IMR-90 (cell line): ENCODE results near the gene SYNPR. TPM values are rescaled to one million over a fixed set of nuclear protein-coding genes. Genes with fewer than 3 reads are reported as not detected.
A peak's percentile ranks its signal among the peaks of the same experiment; 100 is the strongest.

Experiments used
- ATAC-seq: fragments of 200-7000 bp; cut with Tn5 transposase; 2 replicates; pipeline ENCODE4 v1.9.1; 2020; ENCODE audit warnings: low read depth, mild to moderate bottlenecking, moderate library complexity
- BruUV-seq: library from RNA; stranded (reverse); fragments of 400-500 nt; replicated peaks from 2 replicates; lab custom pipeline; 2021; lab: Mats Ljungman, UMichigan
- CTCF ChIA-PET: fragments of 300-600 bp; formaldehyde crosslinking; extraction: SDS; loops from one replicate; lab custom pipeline; 2021; ENCODE audit warnings: antibody characterized with exemption; lab: Yijun Ruan, JAX
- POLR2A ChIA-PET: fragments of 300-600 bp; sonication (Branson Sonifier 250); formaldehyde crosslinking; loops from one replicate; lab custom pipeline; 2022; ENCODE audit warnings: antibody characterized with exemption; ENCODE audit not compliant: unreplicated experiment; lab: Charles Lee
- DNase-seq: peaks from one replicate; pipeline ENCODE4 v3.0.0; 2013
- H2AFZ ChIP-seq: replicated peaks from 2 replicates; pipeline ENCODE3; 2013; ENCODE audit warnings: low read length, mild to moderate bottlenecking; ENCODE audit not compliant: poor library complexity
- H2AK5ac ChIP-seq: 2 replicates; pipeline ENCODE4 v1.6.1; 2013; ENCODE audit warnings: low read depth, low read length, inconsistent platforms
- H2AK9ac ChIP-seq: replicated peaks from 2 replicates; pipeline ENCODE3; 2013; ENCODE audit warnings: mild to moderate bottlenecking, low read depth, low read length, moderate library complexity; ENCODE audit not compliant: poor library complexity
- H2BK120ac ChIP-seq: 2 replicates; pipeline ENCODE4 v1.6.1; 2013; ENCODE audit warnings: low read depth, low read length, inconsistent platforms
- H2BK15ac ChIP-seq: 3 replicates; pipeline ENCODE4 v1.6.1; 2013; ENCODE audit warnings: low read depth, low read length, inconsistent platforms
- H2BK20ac ChIP-seq: 2 replicates; pipeline ENCODE4 v1.6.1; 2013; ENCODE audit warnings: low read depth, mild to moderate bottlenecking, inconsistent platforms, low read length, moderate library complexity
- H2BK5ac ChIP-seq: 2 replicates; pipeline ENCODE4 v1.6.1; 2013; ENCODE audit warnings: mild to moderate bottlenecking, low read depth, low read length, inconsistent platforms; ENCODE audit not compliant: poor library complexity, severe bottlenecking
- H3K14ac ChIP-seq: replicated peaks from 2 replicates; pipeline ENCODE4 v1.6.1; 2013; ENCODE audit warnings: low read depth, low read length, inconsistent platforms
- H3K18ac ChIP-seq: 2 replicates; pipeline ENCODE4 v1.6.1; 2013; ENCODE audit warnings: low read depth, low read length, control low read depth
- H3K23ac ChIP-seq: 2 replicates; pipeline ENCODE4 v1.6.1; 2013; ENCODE audit warnings: low read depth, low read length, inconsistent platforms
- H3K27ac ChIP-seq: 2 replicates; pipeline ENCODE4 v1.5.1; 2013; ENCODE audit warnings: mild to moderate bottlenecking, control low read depth, low read length; ENCODE audit not compliant: insufficient read depth
- H3K27me3 ChIP-seq: 2 replicates; pipeline ENCODE4 v1.6.1; 2013; ENCODE audit warnings: low read length; ENCODE audit not compliant: control insufficient read depth, insufficient read depth
- H3K36me3 ChIP-seq: 2 replicates; pipeline ENCODE4 v1.6.1; 2013; ENCODE audit warnings: low read length, mixed read lengths; ENCODE audit not compliant: control insufficient read depth, insufficient read depth
- H3K4ac ChIP-seq: 2 replicates; pipeline ENCODE4 v1.6.1; 2013; ENCODE audit warnings: low read depth, low read length, inconsistent platforms
- H3K4me1 ChIP-seq: 2 replicates; pipeline ENCODE4 v1.6.1; 2013; ENCODE audit warnings: low read length, mixed read lengths; ENCODE audit not compliant: control insufficient read depth, insufficient read depth
- H3K4me2 ChIP-seq: 2 replicates; pipeline ENCODE4 v1.6.1; 2013; ENCODE audit warnings: low read depth, mild to moderate bottlenecking, control low read depth, low read length, moderate library complexity
- H3K4me3 ChIP-seq: 2 replicates; pipeline ENCODE4 v1.5.1; 2013; ENCODE audit warnings: low read depth, mild to moderate bottlenecking, control low read depth, low read length, moderate library complexity; ENCODE audit not compliant: insufficient read depth
- H3K56ac ChIP-seq: 2 replicates; pipeline ENCODE4 v1.6.1; 2013; ENCODE audit warnings: low read length, inconsistent platforms; ENCODE audit not compliant: insufficient read depth; ENCODE audit errors: extremely low read depth
- H3K79me1 ChIP-seq, 2 experiments: 2 replicates each; pipeline ENCODE4 v1.6.1; 2013; ENCODE audit warnings: low read length in 2 of 2, inconsistent platforms in 1 of 2, low read depth in 1 of 2
- H3K9ac ChIP-seq: 2 replicates; pipeline ENCODE4 v1.6.1; 2013; ENCODE audit warnings: low read depth, low read length, control low read depth
- H3K9me1 ChIP-seq: 2 replicates; pipeline ENCODE4 v1.6.1; 2013; ENCODE audit warnings: low read length, inconsistent platforms; ENCODE audit not compliant: insufficient read depth
- H3K9me3 ChIP-seq: 2 replicates; pipeline ENCODE4 v1.6.1; 2013; ENCODE audit warnings: low read length; ENCODE audit not compliant: control insufficient read depth, insufficient read depth
- H4K20me1 ChIP-seq: 2 replicates; pipeline ENCODE4 v1.6.1; 2013; ENCODE audit warnings: low read length, inconsistent platforms; ENCODE audit not compliant: insufficient read depth
- H4K5ac ChIP-seq: 2 replicates; pipeline ENCODE4 v1.6.1; 2013; ENCODE audit warnings: mild to moderate bottlenecking, low read depth, low read length, control low read depth
- H4K8ac ChIP-seq, 2 experiments: 2 replicates each; pipeline ENCODE4 v1.6.1; 2013; ENCODE audit warnings: low read depth in 2 of 2, low read length in 2 of 2, control low read depth in 1 of 2, inconsistent platforms in 1 of 2
- H4K91ac ChIP-seq: 2 replicates; pipeline ENCODE4 v1.6.1; 2013; ENCODE audit warnings: low read depth, low read length, inconsistent platforms; ENCODE audit not compliant: insufficient read depth
- MAFK ChIP-seq: IDR thresholded peaks from 2 replicates; pipeline ENCODE4 v1.6.1; 2012; ENCODE audit warnings: low read depth, low read length, improper control_type of control experiment
- RFX5 ChIP-seq: IDR thresholded peaks from 2 replicates; pipeline ENCODE4 v1.8.0; 2012; ENCODE audit warnings: low read depth, mild to moderate bottlenecking, low read length, moderate library complexity
- WGBS, 2 experiments: methylation state at CpG; one replicate each; pipeline versions ENCODE4 v1.1.5 to v1.1.7; 2013; ENCODE audit warnings: missing lambda C conversion rate in 2 of 2; ENCODE audit not compliant: insufficient read length in 1 of 2; ENCODE audit errors: extremely low coverage in 2 of 2; 5-methylcytosine and 5-hydroxymethylcytosine counted together
- dilution Hi-C: fragments of 300-500 bp; cut with HindIII; formaldehyde crosslinking; loops from one replicate; pipeline ENCODE4 v1.14.3; 2018; ENCODE audit warnings: low sequenced_read_pairs; ENCODE audit not compliant: unreplicated experiment
- in situ Hi-C: fragments of 300-500 bp; cut with MboI; formaldehyde crosslinking; loops from 3 replicates; pipeline ENCODE4 v1.14.3; 2019; ENCODE audit warnings: low sequenced_read_pairs, inconsistent platforms, mixed read lengths
- intact Hi-C: fragments of 100-400 bp; cut with micrococcal nuclease; formaldehyde crosslinking; loops from 2 replicates; pipeline ENCODE4 v1.10.0; 2022
- polyA plus RNA-seq, 3 experiments: library from polyadenylated mRNA; depleted of rRNA; stranded (reverse); fragments of >200 nt; gene quantifications; 2 replicates each; pipeline ENCODE4 v1.2.3, GENCODE V29; 2012; ENCODE audit warnings: low replicate concordance in 1 of 3
- total RNA-seq: library from RNA; depleted of rRNA; stranded (reverse); fragments of >200 nt; gene quantifications from 2 replicates; pipeline ENCODE4 v1.2.3, GENCODE V29; 2012

Gene SYNPR
- total and polyA plus RNA-seq, 2 of the 4 experiments (the other 2 are of a cell fraction): not detected

DNA sequence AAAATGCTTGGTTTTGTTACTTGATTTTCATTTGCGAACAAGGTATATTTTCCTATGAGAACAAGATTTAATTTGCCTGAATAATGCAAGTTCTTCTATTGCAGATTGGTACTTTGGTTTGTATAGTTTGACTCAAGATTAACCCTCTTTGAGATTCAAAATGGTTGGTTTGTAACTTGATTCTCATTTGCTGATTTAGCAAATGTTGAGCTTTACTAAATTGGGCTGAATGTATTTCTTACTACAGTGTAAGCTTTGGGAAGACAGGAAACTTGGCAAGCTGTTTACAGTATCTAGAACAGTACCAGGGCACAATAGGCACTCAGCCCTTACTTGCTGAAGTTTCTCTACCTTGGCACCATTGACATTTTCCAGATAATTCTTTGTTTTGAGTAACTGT is 3.7 kb upstream of the SYNPR start:
- Histone ChIP-seq H3K27me3 (peaks cover 3% of the 10 kb centered on the region; the same call in 1 of the 2 replicates), H3K4ac (no peak overlapping the region), H3K9me1 (no peaks in the 10 kb centered on the region), H3K4me3 (no peak overlapping the region), H2AK5ac (no peak overlapping the region), H2BK120ac (no peak overlapping the region), H3K27ac (no peak overlapping the region), H4K8ac (no peak overlapping the region), H3K79me1 (no peaks in the 10 kb centered on the region), H3K18ac (no peak overlapping the region), H3K4me2 (no peak overlapping the region), H2BK20ac (no peak overlapping the region), H3K9ac (no peak overlapping the region), H3K4me1 (no peaks in the 10 kb centered on the region), H2AFZ (no peak overlapping the region), H2AK9ac (no peak overlapping the region), H4K20me1 (no peaks in the 10 kb centered on the region), H4K5ac (no peak overlapping the region), H2BK5ac (no peak overlapping the region), H3K56ac (no peak overlapping the region), H4K91ac (no peak overlapping the region), H3K23ac (no peak overlapping the region), H2BK15ac (no peak overlapping the region), H3K14ac (no peak overlapping the region), H3K9me3 (no peaks in the 10 kb centered on the region), H3K36me3 (no peaks in the 10 kb centered on the region)
- in situ Hi-C loops (no loop called here), dilution Hi-C loops (no loop called here), intact Hi-C loops (no loop called here)
- ATAC-seq (no peak), DNase-seq (no peak)
- WGBS, 2 experiments: no CpG with 5 or more reads among the region's 1 CpG
- TF ChIP-seq MAFK: peak; percentile 43; the same call in 1 of the 2 replicates
- no peak for TF ChIP-seq RFX5
- CTCF ChIA-PET: no interaction called here
- POLR2A ChIA-PET: no interaction called here
- no TSS peak for BruUV-seq
